ENCODE data around the gene P2RY1.

The P2RY1 gene

DNA sequence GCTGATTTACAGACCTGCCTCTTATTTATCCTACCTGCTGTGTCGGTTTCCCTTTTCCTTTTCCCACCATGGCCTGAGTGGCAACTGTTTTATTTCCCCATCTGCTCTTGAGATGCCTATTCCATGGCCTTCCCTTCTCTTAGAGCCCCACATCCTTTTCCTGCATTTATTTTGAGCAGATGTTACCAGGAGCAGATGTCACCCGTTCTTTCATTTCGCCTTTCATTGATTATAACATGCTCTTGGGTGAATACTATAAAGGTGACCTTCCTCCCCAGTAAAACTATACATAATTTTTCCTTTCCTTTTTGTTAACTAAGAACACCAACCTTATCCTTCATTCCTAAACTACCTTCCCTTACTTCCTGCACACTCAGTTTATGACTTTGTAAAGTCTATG, 8.5 kb upstream of the P2RY1 start:
- TF ChIP-seq, protein P1, sequence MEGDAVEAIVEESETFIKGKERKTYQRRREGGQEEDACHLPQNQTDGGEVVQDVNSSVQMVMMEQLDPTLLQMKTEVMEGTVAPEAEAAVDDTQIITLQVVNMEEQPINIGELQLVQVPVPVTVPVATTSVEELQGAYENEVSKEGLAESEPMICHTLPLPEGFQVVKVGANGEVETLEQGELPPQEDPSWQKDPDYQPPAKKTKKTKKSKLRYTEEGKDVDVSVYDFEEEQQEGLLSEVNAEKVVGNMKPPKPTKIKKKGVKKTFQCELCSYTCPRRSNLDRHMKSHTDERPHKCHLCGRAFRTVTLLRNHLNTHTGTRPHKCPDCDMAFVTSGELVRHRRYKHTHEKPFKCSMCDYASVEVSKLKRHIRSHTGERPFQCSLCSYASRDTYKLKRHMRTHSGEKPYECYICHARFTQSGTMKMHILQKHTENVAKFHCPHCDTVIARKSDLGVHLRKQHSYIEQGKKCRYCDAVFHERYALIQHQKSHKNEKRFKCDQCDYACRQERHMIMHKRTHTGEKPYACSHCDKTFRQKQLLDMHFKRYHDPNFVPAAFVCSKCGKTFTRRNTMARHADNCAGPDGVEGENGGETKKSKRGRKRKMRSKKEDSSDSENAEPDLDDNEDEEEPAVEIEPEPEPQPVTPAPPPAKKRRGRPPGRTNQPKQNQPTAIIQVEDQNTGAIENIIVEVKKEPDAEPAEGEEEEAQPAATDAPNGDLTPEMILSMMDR (IDR thresholded peaks at IDR 0.05; ENCODE audit: control extremely low read depth, extremely low read depth, low read depth, missing control alignments), result no peak
- ChIA-PET POLR2A (no interaction called here), CTCF (no interaction called here)
- DNase-seq (ENCODE audit: extremely low spot score), result no peak

GRCh38 chr3:152827313-152827712, 7.6 kb upstream of the P2RY1 start:
- POLR2A ChIA-PET, result no interaction called here
- CTCF ChIA-PET, result no interaction called here
- no peak for DNase-seq (ENCODE audit: extremely low spot score)
- TF ChIP-seq, protein P1 (IDR thresholded peaks at IDR 0.05; ENCODE audit: control extremely low read depth, extremely low read depth, low read depth, missing control alignments), result no peak

- ChIA-PET POLR2A (no interaction called here), CTCF (no interaction called here)
- DNase-seq (ENCODE audit: extremely low spot score), result no peak
- TF ChIP-seq, protein P1 (IDR thresholded peaks at IDR 0.05; ENCODE audit: control extremely low read depth, extremely low read depth, low read depth, missing control alignments), result no peak
Measured at GRCh38 chr3:152828075-152828840, 6.7 kb upstream of the P2RY1 start.

DNA sequence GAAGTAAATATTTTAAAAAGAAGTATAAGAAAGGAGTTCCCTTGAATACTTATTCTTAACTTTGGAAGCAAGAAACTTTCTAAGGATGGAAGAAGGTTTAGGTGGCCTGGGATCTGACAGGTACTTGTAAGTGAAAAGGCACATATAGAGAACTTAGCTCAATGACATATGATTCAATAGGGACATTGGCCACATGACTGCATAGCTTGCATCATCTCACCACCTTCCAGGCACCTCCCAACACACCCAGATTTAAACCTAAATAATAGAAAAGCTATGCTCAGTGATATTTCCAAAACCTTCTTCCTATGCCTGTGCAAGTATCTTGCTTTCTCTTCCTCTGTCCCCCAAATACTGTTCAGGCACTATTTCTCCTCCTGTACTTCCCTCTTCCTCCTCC, 4.7 kb upstream of the P2RY1 start:
- POLR2A ChIA-PET, result no interaction called here
- CTCF ChIA-PET, result interaction anchor here (1.4 to 2.0 kb wide), 2 partner anchors 11 to 17 kb away, joined by 3 to 4 read pairs; no protein-coding TSS in a partner anchor

DNA sequence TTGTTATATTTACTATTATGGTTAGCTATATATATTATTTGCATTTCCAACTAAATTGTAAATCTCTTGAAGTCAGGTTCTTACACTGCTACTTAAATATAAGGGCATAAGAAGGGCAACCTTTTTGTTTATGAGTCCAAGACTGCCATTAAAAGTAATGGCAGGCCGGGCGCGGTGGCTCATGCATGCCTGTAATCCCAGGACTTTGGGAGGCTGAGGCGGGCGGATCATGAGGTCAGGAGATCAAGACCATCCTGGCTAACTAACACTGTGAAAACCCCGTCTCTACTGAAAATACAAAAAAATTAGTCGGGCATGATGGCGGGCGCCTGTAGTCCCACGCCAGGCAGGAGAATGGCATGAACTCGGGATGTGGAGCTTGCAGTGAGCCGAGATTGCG, 2.9 kb upstream of the P2RY1 start:
- ChIA-PET POLR2A (no interaction called here), CTCF (interaction anchor here (1.4 kb wide), 1 partner anchor 10 kb away, joined by 4 read pairs; no protein-coding TSS in a partner anchor)
- DNase-seq (ENCODE audit: extremely low spot score), result no peak
- TF ChIP-seq, protein P1 (IDR thresholded peaks at IDR 0.05; ENCODE audit: control extremely low read depth, extremely low read depth, low read depth, missing control alignments), result no peak

More for the DNA sequence above, 4.7 kb upstream of the P2RY1 start:
- TF ChIP-seq, protein P1 (IDR thresholded peaks at IDR 0.05; ENCODE audit: control extremely low read depth, extremely low read depth, low read depth, missing control alignments), result no peak
- DNase-seq (ENCODE audit: extremely low spot score), result no peak

DNA sequence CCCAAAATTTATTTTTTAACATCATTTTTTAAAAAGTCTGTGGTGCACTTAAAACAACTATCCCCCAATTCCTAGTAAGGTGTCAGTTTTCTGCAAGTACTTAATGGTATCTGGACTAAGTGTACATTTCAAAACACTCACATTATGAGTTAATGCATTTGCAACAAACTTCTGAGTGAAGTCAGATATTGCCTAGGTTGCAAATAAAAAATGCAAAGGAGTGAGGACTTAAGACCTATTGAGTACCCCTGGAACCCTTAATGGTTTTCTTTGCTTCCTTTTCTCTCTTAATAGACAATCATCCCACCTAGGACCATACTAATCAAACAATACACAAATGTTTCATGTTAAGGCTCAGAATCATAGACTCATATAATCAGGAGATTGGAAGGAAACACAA, 1.8 kb upstream of the P2RY1 start:
- TF ChIP-seq, protein P1 (IDR thresholded peaks at IDR 0.05; ENCODE audit: control extremely low read depth, extremely low read depth, low read depth, missing control alignments), result no peak
- ChIA-PET CTCF (no interaction called here), POLR2A (no interaction called here)
- no peak for DNase-seq (ENCODE audit: extremely low spot score)

Measured in GM10248 (cell line).